PFSK-1 (cell line): ENCODE data around the gene P2RY1.

Experiments
- POLR2AphosphoS5 ChIP-seq: IDR thresholded peaks from 2 replicates; pipeline ENCODE4 v1.6.1; 2012; ENCODE audit warnings: low read depth, mild to moderate bottlenecking, control low read depth, low read length, moderate library complexity
- TAF1 ChIP-seq: IDR thresholded peaks from 2 replicates; pipeline ENCODE4 v1.6.1; 2012; ENCODE audit warnings: low read length, control low read depth, borderline replicate concordance; ENCODE audit not compliant: insufficient read depth

DNA sequence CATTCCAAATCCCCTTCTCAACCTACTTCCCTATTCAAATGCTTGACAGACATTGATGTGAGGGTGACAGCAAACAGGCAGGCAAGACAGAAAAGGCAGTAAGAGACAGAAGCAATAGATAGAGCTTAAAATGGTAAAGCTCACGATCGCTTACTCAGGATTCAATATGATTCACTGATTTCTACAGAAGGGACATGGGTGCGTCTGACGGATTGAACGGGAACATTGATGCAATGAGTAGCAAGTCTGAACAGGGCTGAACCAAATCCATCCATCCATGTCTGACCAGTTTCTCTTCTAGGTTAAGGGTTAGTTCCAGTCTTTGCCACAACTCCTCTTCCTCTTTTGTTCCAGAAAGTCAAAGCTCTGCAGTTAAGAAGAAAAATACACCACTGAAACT lies 35.1 kb downstream of the P2RY1 start:
- TF ChIP-seq TAF1 (no peak), POLR2AphosphoS5 (no peak)
